ENCODE data around the gene OSBPL9. TPM values are rescaled to one million over a fixed set of nuclear protein-coding genes. Genes with fewer than 3 reads are reported as not detected.
A peak's percentile ranks its signal among the peaks of the same experiment; 100 is the strongest.

OSBPL9 gene
- total and polyA plus RNA-seq, 10 of the 15 experiments (the other 5 are each of a cell fraction or from before 2014, with no cell fraction given), result 25.9 to 156 (median 108) TPM

DNA sequence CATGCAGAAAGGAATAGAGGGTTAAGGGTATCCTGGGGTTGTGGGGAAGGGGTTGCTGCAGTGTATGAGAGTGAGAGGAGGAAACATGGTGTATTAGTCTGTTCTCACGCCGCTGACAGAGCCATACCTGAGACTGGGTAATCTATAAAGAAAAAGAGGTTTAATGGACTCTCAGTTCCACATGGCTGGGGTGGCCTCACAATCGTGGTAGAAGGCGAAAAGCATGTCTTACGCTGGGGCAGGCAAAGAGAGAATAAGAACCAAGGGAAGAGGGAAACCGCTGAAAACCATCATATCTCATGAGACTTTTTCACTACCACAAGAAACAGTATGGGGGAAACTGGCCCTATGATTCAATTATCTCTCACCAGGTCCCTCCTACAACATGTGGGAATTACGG lies 17.7 kb downstream of the OSBPL9 start:
- no peaks in the 10 kb centered on the region for H3K9me3 ChIP-seq (replicated peaks; ENCODE audit: control insufficient read depth, insufficient read depth, low read length)
- in situ Hi-C loops (cut with MboI), result no loop called here
- no peaks in the 10 kb centered on the region for H3K27me3 ChIP-seq (replicated peaks in 1 of 2; ENCODE audit: control insufficient read depth in 2 of 2, insufficient read depth in 2 of 2, low read length in 1 of 2)
- ChIA-PET CTCF (no interaction called here), RAD21 (ENCODE audit: unreplicated experiment) (no interaction called here), POLR2A (no interaction called here), SMC1A (ENCODE audit: uncharacterized antibody, unreplicated experiment) (no interaction called here)
- FAIRE-seq (no peak), DNase-seq (ENCODE audit: low read depth, low spot score) (peak; percentile 38), ATAC-seq (peak; percentile 58)
- no peak overlapping the region; the same call in 1 of the 2 replicates for H3K27ac ChIP-seq (ENCODE audit: control insufficient read depth, insufficient read depth)
- H2AFZ ChIP-seq (ENCODE audit: control insufficient read depth, low read depth, low read length), result no peak overlapping the region
- H3K36me3 ChIP-seq (ENCODE audit: control insufficient read depth in 2 of 2, insufficient read depth in 2 of 2, low read length in 1 of 2), result no peaks in the 10 kb centered on the region
- H3K9ac ChIP-seq (ENCODE audit: control insufficient read depth, insufficient read depth, low read length), result no peak overlapping the region
- TF ChIP-seq, protein P1, sequence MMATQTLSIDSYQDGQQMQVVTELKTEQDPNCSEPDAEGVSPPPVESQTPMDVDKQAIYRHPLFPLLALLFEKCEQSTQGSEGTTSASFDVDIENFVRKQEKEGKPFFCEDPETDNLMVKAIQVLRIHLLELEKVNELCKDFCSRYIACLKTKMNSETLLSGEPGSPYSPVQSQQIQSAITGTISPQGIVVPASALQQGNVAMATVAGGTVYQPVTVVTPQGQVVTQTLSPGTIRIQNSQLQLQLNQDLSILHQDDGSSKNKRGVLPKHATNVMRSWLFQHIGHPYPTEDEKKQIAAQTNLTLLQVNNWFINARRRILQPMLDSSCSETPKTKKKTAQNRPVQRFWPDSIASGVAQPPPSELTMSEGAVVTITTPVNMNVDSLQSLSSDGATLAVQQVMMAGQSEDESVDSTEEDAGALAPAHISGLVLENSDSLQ (IDR thresholded peaks at IDR 0.05), result no peak
- TF ChIP-seq RUNX3 (IDR thresholded peaks at IDR 0.05; ENCODE audit: low read length) (peak; percentile 27; the same call in 1 of the 2 replicates), POLR2A (IDR thresholded peaks at IDR 0.05; ENCODE audit: low read depth, low read length) (no peak)
- intact Hi-C loops (cut with micrococcal nuclease; ENCODE audit: unreplicated experiment), result no loop called here
- H3K79me2 ChIP-seq (ENCODE audit: control insufficient read depth, insufficient read depth, low read length), result no peaks in the 10 kb centered on the region; the same call in 1 of the 2 replicates
- H3K4me1 ChIP-seq (ENCODE audit: control insufficient read depth, insufficient read depth, low read length), result no peaks in the 10 kb centered on the region
- no peak overlapping the region for H3K4me2 ChIP-seq (ENCODE audit: control insufficient read depth, insufficient read depth)
- 54% methylated on average over 7 of the region's 7 CpGs for WGBS (ENCODE audit: insufficient coverage, insufficient replicate concordance, low lambda C conversion rate, missing lambda C conversion rate)
- H3K4me3 ChIP-seq, result no peak overlapping the region
- no peaks in the 10 kb centered on the region for H4K20me1 ChIP-seq (ENCODE audit: control insufficient read depth, insufficient read depth)
- BruUV-seq (replicated peaks), result no TSS peak

DNA sequence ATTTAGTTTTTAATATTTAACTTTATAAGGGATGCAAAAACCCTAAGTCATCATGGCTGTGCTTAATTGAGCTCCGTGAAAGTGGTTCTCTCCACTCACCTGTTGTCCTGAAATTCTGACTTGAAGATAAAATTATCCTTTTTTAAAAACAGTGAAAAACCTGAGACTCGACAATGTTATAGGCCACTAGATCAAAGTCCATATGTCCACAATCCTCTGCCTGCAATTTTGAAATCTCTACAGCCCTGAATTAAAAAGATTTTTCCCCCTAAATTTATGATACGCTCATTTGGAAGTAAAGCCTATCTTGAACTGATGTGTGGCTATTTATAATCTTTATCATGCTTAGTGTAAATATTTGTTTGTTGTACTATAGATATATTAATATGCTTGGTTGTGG lies 18.7 kb downstream of the OSBPL9 start:
- Histone ChIP-seq H3K4me2 (ENCODE audit: control insufficient read depth, insufficient read depth) (no peak overlapping the region), H3K36me3 (ENCODE audit: control insufficient read depth in 2 of 2, insufficient read depth in 2 of 2, low read length in 1 of 2) (no peaks in the 10 kb centered on the region), H3K27ac (ENCODE audit: control insufficient read depth, insufficient read depth) (no peak overlapping the region), H3K9me3 (replicated peaks; ENCODE audit: control insufficient read depth, insufficient read depth, low read length) (no peaks in the 10 kb centered on the region), H4K20me1 (ENCODE audit: control insufficient read depth, insufficient read depth) (no peaks in the 10 kb centered on the region), H3K4me3 (no peak overlapping the region), H3K9ac (ENCODE audit: control insufficient read depth, insufficient read depth, low read length) (no peak overlapping the region), H2AFZ (ENCODE audit: control insufficient read depth, low read depth, low read length) (no peak overlapping the region), H3K27me3 (replicated peaks in 1 of 2; ENCODE audit: control insufficient read depth in 2 of 2, insufficient read depth in 2 of 2, low read length in 1 of 2) (no peaks in the 10 kb centered on the region), H3K4me1 (ENCODE audit: control insufficient read depth, insufficient read depth, low read length) (no peaks in the 10 kb centered on the region), H3K79me2 (ENCODE audit: control insufficient read depth, insufficient read depth, low read length) (no peaks in the 10 kb centered on the region; the same call in 1 of the 2 replicates)
- FAIRE-seq (no peak), ATAC-seq (no peak), DNase-seq (ENCODE audit: low read depth, low spot score) (no peak)
- RAD21 ChIA-PET (ENCODE audit: unreplicated experiment), result interaction anchor here (0.8 kb wide), 1 partner anchor 134 kb away, joined by 3 read pairs; no protein-coding TSS in a partner anchor
- intact Hi-C loops (cut with micrococcal nuclease; ENCODE audit: unreplicated experiment) (no loop called here), in situ Hi-C loops (cut with MboI) (no loop called here)
- WGBS (ENCODE audit: insufficient coverage, insufficient replicate concordance, low lambda C conversion rate, missing lambda C conversion rate), result 99% methylated on average over 3 of the region's 3 CpGs
- no TSS peak for BruUV-seq (replicated peaks)
- SMC1A ChIA-PET (ENCODE audit: uncharacterized antibody, unreplicated experiment), result interaction anchor here (0.8 kb wide), 1 partner anchor 92 kb away, joined by 3 read pairs; no protein-coding TSS in a partner anchor
- CTCF ChIA-PET, result interaction anchor here (1.0 kb wide), 1 partner anchor 11 kb away, joined by 3 read pairs; no protein-coding TSS in a partner anchor
- POLR2A ChIA-PET, result no interaction called here
- TF ChIP-seq ESRRA (IDR thresholded peaks at IDR 0.05; ENCODE audit: low read length) (no peak), SREBF2 (IDR thresholded peaks at IDR 0.05; ENCODE audit: low read length) (no peak), NBN (IDR thresholded peaks at IDR 0.05) (no peak), FOS (IDR thresholded peaks at IDR 0.05; ENCODE audit: borderline replicate concordance, extremely low read depth, insufficient read length) (no peak), SIN3A (IDR thresholded peaks at IDR 0.05; ENCODE audit: low read depth, low read length) (no peak), BRCA1 (IDR thresholded peaks at IDR 0.05; ENCODE audit: low read depth, low read length) (no peak)
- TF ChIP-seq, protein P2, sequence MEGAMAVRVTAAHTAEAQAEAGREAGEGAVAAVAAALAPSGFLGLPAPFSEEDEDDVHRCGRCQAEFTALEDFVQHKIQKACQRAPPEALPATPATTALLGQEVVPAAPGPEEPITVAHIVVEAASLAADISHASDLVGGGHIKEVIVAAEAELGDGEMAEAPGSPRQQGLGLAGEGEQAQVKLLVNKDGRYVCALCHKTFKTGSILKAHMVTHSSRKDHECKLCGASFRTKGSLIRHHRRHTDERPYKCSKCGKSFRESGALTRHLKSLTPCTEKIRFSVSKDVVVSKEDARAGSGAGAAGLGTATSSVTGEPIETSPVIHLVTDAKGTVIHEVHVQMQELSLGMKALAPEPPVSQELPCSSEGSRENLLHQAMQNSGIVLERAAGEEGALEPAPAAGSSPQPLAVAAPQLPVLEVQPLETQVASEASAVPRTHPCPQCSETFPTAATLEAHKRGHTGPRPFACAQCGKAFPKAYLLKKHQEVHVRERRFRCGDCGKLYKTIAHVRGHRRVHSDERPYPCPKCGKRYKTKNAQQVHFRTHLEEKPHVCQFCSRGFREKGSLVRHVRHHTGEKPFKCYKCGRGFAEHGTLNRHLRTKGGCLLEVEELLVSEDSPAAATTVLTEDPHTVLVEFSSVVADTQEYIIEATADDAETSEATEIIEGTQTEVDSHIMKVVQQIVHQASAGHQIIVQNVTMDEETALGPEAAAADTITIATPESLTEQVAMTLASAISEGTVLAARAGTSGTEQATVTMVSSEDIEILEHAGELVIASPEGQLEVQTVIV (IDR thresholded peaks at IDR 0.05; ENCODE audit: borderline replicate concordance, partially characterized antibody), result no peak
- TF ChIP-seq, protein P3, sequence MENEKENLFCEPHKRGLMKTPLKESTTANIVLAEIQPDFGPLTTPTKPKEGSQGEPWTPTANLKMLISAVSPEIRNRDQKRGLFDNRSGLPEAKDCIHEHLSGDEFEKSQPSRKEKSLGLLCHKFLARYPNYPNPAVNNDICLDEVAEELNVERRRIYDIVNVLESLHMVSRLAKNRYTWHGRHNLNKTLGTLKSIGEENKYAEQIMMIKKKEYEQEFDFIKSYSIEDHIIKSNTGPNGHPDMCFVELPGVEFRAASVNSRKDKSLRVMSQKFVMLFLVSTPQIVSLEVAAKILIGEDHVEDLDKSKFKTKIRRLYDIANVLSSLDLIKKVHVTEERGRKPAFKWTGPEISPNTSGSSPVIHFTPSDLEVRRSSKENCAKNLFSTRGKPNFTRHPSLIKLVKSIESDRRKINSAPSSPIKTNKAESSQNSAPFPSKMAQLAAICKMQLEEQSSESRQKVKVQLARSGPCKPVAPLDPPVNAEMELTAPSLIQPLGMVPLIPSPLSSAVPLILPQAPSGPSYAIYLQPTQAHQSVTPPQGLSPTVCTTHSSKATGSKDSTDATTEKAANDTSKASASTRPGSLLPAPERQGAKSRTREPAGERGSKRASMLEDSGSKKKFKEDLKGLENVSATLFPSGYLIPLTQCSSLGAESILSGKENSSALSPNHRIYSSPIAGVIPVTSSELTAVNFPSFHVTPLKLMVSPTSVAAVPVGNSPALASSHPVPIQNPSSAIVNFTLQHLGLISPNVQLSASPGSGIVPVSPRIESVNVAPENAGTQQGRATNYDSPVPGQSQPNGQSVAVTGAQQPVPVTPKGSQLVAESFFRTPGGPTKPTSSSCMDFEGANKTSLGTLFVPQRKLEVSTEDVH (IDR thresholded peaks at IDR 0.05; ENCODE audit: low read depth, partially characterized antibody), result no peak
